GM19351 (cell line): Measurements from ENCODE around the gene TNN.

Source experiments
- ATAC-seq: cut with Tn5 transposase; IDR thresholded peaks from one replicate; pipeline ENCODE4 v1.9.1; 2021; ENCODE audit warnings: mild to moderate bottlenecking, moderate library complexity; ENCODE audit not compliant: unreplicated experiment

The TNN gene

GRCh38 chr1:175172503-175172902 is 104.9 kb downstream of the TNN start:
- ATAC-seq: no peak

DNA sequence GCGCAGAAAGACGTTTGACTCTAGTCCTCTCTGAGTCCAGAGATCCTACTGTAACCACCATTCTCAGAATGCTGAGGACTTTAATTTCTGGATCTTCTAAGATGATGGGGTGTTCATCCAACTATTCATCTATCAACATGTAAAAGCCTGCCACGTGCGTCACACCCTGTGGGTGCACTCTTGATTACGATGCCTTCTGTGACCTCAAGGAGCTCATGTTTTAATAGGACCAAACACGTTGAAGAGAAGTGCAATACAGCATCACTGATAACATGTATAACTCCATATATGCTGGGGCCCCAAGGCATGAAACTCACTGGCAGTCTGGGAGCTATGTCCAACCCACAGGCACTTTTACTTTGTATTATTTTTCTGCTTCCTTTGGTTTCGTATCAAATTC is 105.9 kb downstream of the TNN start:
- ATAC-seq: no peak

DNA sequence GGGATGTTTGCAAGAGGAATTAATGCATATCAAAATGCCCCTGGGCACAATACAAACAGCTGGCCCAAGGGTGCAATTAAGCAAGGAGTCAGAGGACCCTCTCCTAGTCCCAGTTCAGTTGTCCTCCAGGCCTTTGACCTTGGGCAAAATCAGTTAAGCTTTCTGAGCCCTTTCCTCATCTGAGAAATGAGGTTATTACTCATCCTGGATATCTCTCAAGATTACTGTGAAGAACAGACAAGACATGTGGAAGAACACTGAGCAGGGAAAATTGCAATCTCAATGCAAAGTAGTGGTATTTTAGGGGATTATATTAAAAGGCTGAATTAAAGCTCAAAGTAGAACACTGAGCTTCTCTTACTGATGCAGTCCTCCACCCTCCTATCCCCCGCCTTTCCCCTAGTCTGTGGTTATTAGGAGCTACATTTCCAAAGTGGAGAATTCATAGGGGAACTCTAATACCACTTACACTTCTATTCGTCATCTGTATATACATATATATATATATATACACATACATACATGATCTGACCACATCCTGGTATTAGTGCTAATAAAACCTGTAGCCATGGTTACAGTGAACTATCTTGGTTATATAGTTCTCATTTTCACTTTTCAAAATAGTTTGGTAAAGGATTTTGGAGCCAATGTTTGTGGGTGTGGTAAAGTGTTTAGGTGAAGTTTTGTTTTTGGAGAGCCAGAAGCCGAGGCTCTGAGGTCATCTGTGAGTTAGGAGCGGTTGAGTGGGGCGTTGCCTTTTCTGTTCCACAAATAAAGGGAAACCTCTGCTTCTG is 106.9 kb downstream of the TNN start:
- peak; percentile 92 for ATAC-seq

DNA sequence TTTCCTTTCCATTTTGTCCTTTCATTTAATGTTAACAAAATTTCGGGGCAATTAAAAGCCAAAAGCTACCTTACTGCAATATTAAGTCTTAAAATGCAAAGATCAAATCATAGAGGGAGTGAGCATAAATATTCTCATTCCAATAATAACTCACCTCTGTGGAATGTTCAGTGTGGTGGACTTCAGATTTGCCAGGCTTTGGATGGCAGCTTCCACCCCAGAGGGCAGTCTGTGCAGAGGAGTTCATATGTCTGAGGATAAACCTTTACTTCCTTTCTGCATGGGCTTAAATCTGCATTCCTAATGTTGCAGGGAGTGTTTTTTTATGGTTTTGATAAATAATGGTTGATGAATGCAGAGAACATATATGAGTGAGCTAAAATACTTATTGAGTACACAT is 108.6 kb downstream of the TNN start:
- no peak for ATAC-seq

- ATAC-seq: no peak
Measured at GRCh38 chr1:175178056-175178455, 110.4 kb downstream of the TNN start.

DNA sequence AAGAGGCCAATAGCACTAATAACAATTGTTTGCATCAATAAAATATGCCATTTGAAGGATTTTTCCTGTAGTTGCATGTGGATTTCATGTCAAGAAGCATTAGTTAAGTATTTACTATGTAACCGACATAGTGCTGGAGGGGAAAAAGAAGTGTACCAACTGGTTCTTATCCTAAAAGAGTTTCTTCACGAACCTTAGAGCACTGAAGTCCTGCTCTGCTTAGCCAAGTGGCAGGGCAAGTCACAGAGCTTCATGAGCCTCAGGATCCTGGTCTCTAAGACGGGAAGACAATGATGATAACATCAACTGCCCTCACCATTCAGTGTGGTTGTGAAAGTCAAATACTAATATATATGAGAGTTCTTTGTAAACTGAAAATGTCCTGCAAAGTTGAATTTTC is 110.8 kb downstream of the TNN start:
- no peak for ATAC-seq

GRCh38 chr1:175179837-175180590 is 112.4 kb downstream of the TNN start:
- no peak for ATAC-seq

GRCh38 chr1:175182201-175182746 is 114.6 kb downstream of the TNN start:
- ATAC-seq: no peak

GRCh38 chr1:175183586-175183985 is 116.0 kb downstream of the TNN start:
- no peak for ATAC-seq

DNA sequence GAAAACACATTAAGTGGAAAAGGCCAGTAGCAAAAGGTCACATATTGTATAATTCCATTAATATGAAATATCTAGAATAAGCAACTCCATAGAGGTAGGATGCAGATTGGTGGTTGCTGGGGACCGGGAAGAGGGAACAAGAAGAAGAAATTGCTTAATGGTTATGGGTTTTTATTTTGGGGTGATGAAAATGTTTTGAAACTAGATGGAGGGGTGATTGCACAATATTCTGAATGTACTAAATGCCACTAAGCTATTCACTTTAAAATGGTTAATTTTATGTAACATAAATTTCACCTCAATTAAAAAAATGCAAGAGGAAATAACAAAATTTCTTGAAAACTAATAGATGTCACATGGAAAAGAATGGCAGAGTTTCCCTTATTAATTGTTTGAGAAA is 118.3 kb downstream of the TNN start:
- ATAC-seq: no peak

DNA sequence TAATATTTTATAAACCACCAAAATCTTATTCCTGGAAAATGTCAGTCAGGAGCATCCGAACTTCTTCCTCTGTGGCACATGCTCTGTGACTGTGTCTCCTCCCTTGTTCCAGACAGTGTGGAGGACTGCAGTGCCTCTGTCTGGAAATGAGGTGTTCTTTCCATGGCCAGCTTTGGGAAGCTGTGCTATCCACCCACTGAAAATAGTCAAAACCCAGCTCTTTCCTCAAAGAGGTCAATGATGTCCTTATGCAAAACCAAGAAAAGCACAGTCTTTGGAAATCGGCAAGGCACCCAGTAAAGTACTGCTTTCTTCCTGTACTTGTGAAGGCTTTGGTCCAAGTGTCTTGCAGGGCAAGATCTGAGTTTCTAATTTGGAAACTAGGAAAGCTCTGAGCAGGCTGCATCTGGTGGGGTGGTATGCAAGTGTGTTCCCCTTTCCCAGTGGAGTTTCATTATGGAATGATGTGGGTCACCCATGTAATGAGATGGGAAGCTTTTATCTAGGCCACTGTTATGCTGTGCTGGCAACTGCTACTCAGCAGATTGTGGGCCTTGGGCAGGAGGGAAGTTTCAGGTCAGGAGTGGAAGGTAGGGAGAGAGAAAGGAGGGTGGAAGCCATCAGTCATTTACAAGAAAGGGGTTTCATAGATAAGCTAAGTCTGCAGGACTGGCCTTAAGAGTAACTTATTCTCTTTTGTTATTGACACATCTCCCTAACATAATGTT is 119.0 kb downstream of the TNN start:
- ATAC-seq: no peak

DNA sequence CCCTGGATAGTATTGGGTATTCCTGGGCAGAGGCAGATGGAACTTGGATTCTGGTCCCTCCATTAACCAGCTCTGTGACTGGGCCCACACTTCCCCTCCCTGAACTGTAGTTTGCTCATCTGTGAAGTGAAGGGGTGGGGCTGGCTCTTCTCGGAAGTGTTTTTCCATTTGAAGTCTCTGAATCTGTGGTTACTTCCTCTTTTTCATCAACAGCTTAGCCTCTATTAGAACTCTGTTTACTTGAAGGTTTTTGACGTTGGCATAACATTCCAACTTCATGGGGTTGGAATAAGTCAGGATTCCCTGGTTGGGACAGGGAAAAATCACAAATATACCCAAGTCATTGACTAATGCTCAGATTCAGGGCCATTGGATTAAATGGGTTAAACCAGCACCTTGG is 121.3 kb downstream of the TNN start:
- peak; percentile 73 for ATAC-seq

GRCh38 chr1:175191659-175192058 is 124.0 kb downstream of the TNN start:
- no peak for ATAC-seq

- no peak for ATAC-seq
Measured at GRCh38 chr1:175192111-175192629, 124.5 kb downstream of the TNN start.

- peak; percentile 50 for ATAC-seq
Measured at GRCh38 chr1:175192630-175193526, 125.2 kb downstream of the TNN start, which contains the start of gene KIAA0040. Gene KIAA0040, minus strand, starts transcription at chr1:175192776. Its CDS starts 31,763 bp downstream, at chr1:175161013.

DNA sequence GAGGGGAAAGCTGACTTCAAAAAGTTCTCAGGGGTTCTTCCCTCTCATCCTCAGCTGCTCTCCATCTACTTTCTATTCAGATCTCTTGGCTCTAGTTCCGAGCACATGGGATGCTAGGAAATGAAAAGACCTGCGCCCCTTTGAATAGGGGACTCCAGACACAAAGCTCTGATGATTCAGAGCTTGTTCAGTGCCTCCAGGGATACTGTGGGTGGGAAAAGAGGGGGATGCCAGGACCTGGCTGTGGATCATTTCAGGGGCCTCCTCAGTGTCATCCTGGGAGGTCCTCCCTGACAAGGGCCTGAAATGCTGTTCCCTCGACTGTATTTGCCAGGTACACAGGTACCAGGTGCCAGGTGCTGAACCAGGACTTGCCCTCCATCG is 125.9 kb downstream of the TNN start:
- ATAC-seq: no peak

- ATAC-seq: peak; percentile 24
Measured at GRCh38 chr1:175195281-175195680, 127.6 kb downstream of the TNN start.

- no peak for ATAC-seq
Measured at GRCh38 chr1:175195798-175196197, 128.2 kb downstream of the TNN start.

DNA sequence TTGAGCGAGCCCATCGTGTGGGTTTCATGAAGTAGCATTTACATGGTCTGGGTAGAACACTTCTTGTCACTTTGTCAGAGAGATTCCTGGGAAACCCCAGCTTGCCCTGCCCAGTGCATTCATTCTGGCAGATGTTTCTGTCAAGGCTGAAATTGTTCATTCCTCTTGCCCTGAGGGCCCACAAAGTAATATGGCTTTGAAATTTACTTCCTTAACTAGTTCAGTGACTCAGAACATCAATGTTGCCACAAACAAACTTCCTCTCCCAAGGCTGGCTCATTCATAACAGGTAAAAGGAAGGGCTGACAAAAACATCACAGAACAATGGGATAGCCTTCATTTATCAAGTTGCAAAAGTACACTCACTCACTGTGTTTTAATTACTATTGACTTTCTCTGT is 129.9 kb downstream of the TNN start:
- no peak for ATAC-seq
